GM12878 (cell line): ENCODE measurements around the gene PLEKHH1.

Source experiments
- EP300 ChIP-seq, 2 experiments: fragments of 150-350 bp in 1 of 2; IDR thresholded peaks; 2 replicates each; pipeline ENCODE4 v1.6.1; 2011 to 2012; ENCODE audit warnings: low read depth in 2 of 2, low read length in 2 of 2, borderline replicate concordance in 1 of 2, improper control_type of control experiment in 1 of 2, inconsistent platforms in 1 of 2; ENCODE audit not compliant: control insufficient read depth in 1 of 2
- POLR2A ChIP-seq: IDR thresholded peaks from 2 replicates; pipeline ENCODE4 v1.6.1; 2011; ENCODE audit warnings: low read depth, mild to moderate bottlenecking, low read length
- POLR2AphosphoS5 ChIP-seq: IDR thresholded peaks from 2 replicates; pipeline ENCODE4 v1.6.1; 2011; ENCODE audit warnings: mild to moderate bottlenecking, low read length, inconsistent platforms
- TF ChIP-seq, protein P1 (sequence below), 3 experiments: IDR thresholded peaks in 2 of 3; conservative IDR thresholded peaks in 1 of 3; 2 replicates each; pipeline ENCODE4 v1.5.1; 2011; ENCODE audit warnings: low read depth in 3 of 3, low read length in 3 of 3, mild to moderate bottlenecking in 3 of 3, control low read depth in 2 of 3, moderate library complexity in 2 of 3, inconsistent platforms in 1 of 3, mixed read lengths in 1 of 3; ENCODE audit not compliant: control insufficient read depth in 2 of 3, insufficient read depth in 1 of 3; ENCODE audit errors: extremely low read depth in 1 of 3
- TF ChIP-seq, protein P2 (sequence below): IDR thresholded peaks from 2 replicates; pipeline ENCODE4 v1.6.1; 2011; ENCODE audit warnings: borderline replicate concordance, low read depth, mild to moderate bottlenecking, moderate library complexity, low read length; ENCODE audit not compliant: insufficient read depth, poor library complexity, severe bottlenecking
- TF ChIP-seq, protein P3 (sequence below): fragments of 450-650 bp; IDR thresholded peaks from 2 replicates; pipeline ENCODE4 v1.6.1; 2017; ENCODE audit warnings: borderline replicate concordance

DNA sequence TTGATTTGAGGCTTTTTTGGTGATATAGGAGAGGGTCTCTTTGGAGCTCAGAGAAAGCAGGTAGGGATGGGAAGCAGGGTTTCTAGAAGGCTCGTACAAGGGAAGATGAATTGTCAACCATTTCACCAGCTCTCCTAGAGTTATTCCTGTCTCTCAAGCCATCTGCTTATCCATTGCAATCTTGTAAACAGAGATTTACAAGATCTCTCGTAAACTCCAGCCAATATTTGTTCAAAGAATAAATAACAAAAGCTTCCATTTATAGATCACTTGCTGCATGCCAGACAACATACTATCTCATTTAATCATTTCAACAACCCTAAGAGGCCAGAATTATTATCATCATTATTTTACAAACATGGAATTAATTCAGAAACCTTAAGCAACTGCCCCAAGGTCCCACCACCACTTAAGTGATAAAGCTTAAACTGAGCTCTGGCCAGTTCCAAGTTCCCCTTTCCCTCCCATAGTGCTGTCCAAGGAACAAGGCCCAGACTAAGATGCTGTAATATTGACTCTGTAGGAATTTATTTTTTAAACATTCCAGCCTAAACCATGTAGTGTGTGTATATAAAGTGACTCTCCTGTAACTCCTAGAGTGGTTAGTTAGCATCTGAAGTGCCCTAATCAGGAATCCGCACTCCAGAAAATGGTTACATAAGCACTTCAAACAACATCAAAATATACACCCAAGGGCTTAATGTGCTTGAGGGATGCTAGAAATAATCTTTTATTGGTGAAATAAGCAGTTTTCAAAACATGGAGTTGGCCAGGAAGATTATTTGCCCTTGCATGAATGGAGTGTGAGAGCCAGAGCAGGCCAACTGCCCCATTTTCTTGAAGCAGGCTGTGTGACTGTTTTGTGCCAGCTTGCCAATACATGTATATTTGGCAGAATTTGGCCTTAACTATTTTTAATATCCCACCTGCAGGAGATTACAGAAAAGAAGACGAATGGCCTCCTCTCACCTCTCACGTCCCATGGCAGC is 2.8 kb upstream of the PLEKHH1 start:
- TF ChIP-seq POLR2A (no peak), POLR2AphosphoS5 (no peak), EP300 (IDR thresholded peaks at IDR 0.05; ENCODE audit: borderline replicate concordance in 1 of 2, control insufficient read depth in 1 of 2, low read depth in 2 of 2, low read length in 2 of 2) (no peak)
- TF ChIP-seq, protein P1, sequence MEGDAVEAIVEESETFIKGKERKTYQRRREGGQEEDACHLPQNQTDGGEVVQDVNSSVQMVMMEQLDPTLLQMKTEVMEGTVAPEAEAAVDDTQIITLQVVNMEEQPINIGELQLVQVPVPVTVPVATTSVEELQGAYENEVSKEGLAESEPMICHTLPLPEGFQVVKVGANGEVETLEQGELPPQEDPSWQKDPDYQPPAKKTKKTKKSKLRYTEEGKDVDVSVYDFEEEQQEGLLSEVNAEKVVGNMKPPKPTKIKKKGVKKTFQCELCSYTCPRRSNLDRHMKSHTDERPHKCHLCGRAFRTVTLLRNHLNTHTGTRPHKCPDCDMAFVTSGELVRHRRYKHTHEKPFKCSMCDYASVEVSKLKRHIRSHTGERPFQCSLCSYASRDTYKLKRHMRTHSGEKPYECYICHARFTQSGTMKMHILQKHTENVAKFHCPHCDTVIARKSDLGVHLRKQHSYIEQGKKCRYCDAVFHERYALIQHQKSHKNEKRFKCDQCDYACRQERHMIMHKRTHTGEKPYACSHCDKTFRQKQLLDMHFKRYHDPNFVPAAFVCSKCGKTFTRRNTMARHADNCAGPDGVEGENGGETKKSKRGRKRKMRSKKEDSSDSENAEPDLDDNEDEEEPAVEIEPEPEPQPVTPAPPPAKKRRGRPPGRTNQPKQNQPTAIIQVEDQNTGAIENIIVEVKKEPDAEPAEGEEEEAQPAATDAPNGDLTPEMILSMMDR (IDR thresholded peaks at IDR 0.05 in 2 of 3, conservative IDR thresholded peaks at IDR 0.05 in 1 of 3; ENCODE audit: control insufficient read depth in 2 of 3, extremely low read depth in 1 of 3, insufficient read depth in 1 of 3, low read depth in 3 of 3, low read length in 3 of 3), result no peak
- TF ChIP-seq, protein P2, sequence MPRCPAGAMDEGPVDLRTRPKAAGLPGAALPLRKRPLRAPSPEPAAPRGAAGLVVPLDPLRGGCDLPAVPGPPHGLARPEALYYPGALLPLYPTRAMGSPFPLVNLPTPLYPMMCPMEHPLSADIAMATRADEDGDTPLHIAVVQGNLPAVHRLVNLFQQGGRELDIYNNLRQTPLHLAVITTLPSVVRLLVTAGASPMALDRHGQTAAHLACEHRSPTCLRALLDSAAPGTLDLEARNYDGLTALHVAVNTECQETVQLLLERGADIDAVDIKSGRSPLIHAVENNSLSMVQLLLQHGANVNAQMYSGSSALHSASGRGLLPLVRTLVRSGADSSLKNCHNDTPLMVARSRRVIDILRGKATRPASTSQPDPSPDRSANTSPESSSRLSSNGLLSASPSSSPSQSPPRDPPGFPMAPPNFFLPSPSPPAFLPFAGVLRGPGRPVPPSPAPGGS, result no peak
- TF ChIP-seq, protein P3, sequence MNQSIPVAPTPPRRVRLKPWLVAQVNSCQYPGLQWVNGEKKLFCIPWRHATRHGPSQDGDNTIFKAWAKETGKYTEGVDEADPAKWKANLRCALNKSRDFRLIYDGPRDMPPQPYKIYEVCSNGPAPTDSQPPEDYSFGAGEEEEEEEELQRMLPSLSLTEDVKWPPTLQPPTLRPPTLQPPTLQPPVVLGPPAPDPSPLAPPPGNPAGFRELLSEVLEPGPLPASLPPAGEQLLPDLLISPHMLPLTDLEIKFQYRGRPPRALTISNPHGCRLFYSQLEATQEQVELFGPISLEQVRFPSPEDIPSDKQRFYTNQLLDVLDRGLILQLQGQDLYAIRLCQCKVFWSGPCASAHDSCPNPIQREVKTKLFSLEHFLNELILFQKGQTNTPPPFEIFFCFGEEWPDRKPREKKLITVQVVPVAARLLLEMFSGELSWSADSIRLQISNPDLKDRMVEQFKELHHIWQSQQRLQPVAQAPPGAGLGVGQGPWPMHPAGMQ, result no peak
